Mammary epithelial cell (primary cell): ENCODE measurements around the gene SLC7A9.

Experiments used
- CTCF ChIP-seq, 2 donors: IDR thresholded peaks in 1 of 2; conservative IDR thresholded peaks in 1 of 2; 2 replicates each; pipeline ENCODE4 v1.5.1; 2011 to 2012; ENCODE audit warnings: inconsistent platforms in 2 of 2, low read length in 2 of 2, mild to moderate bottlenecking in 2 of 2, control low read depth in 1 of 2, low read depth in 1 of 2; ENCODE audit not compliant: insufficient read depth in 1 of 2; ENCODE audit errors: extremely low read depth in 1 of 2
- EZH2 ChIP-seq: IDR thresholded peaks from 2 replicates; pipeline ENCODE4 v1.6.1; 2012; ENCODE audit warnings: low read length, inconsistent platforms, borderline replicate concordance

GRCh38 chr19:32862741-32863140 is 6.8 kb downstream of the SLC7A9 start:
- TF ChIP-seq CTCF (conservative IDR thresholded peaks at IDR 0.05 in 1 of 2, IDR thresholded peaks at IDR 0.05 in 1 of 2; ENCODE audit: extremely low read depth in 1 of 2, insufficient read depth in 1 of 2, low read depth in 1 of 2, low read length in 2 of 2) (no peak), EZH2 (no peak)
